Left kidney (tissue), 2 donors: ENCODE results near the gene C2orf81. TPM values are rescaled to one million over a fixed set of nuclear protein-coding genes. Genes with fewer than 3 reads are reported as not detected.
"Not testable (repeated sequence)": the region's sequence is repeated elsewhere in the genome, so short reads cannot be mapped to it uniquely, and the experiment has no call there.

Experiments used
- DNase-seq: peaks from one replicate; pipeline ENCODE4 v3.0.0-alpha.2; 2013
- polyA plus RNA-seq: library from polyadenylated mRNA; unstranded; fragments of 120-200 nt; gene quantifications from one replicate; pipeline ENCODE4 v1.2.1, GENCODE V29; 2013; ENCODE audit not compliant: insufficient read length

The C2orf81 gene
- polyA plus RNA-seq, 1 donor: 5.5 TPM

DNA sequence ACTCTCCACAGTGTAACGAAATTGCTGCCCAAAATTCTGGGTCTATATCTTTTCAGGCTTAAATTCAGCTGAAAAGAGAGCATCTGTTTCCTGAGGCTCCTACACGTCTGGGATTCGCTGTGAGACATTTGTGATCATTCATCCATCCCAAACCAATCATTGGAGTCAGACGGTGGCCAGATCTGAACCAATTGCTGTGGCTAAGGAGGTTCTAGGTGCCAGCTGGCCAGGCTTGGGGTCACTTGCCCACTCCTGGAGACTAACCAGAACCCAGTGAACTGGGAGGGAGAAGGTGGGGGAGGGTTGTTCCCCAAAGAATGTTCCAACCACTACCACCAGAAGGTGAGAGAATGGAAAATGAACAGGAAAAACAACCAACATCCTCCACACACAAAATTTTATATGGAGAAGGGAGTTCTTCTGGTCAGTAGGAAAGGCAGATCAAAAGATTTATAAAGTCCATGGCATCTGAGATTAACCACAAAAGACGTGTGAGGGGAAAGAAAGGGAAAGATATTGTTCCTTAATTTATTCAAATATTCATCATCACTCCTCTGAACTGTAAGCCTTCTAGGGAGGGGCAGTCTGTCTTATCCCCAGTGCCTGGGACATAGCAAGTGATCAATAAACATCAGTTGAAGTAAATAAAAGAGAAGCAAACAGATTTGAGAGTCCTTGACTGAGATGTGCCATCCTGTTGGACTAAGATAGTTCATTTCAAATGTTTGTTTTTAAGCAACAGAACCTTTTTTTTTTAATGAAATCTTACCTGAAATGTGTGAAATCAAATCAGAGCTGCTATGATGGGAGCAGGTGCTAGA, 23.3 kb upstream of the C2orf81 start:
- no peak for DNase-seq

DNA sequence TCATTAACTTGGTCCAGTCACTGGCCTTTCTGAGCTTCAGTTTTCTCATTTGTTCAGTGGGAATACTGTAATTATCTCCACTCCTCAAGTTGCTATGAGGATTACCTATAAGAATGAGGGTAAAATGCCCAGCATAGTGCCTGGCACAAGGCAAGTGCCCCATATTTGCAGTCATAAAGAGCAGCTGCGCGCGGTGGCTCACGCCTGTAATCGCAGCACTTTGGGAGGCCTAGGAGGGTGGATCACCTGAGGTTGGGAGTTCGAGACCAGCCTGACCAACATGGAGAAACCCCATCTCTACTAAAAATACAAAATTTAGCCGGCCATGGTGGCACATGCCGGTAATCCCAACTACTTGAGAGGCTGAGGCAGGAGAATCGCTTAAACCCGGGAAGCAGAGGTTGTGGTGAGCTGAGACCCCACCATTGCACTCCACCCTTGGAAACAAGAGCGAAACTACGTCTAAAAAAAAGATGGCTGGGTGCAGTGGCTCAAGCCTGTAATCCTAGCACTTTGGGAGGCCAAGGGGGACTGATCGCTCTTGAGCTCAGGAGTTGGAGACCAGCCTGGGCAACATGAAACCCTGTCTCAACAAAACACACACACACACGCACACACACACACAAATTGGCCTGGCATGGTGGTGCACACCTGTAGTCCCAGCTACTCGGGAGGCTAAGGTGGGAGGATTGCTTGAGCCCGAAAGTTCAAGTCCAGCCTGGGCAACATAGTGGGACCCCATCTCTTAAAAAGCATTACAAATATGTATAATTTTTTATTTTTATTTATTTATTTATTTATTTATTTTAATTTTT, 21.3 kb upstream of the C2orf81 start:
- DNase-seq: not testable (repeated sequence)

DNA sequence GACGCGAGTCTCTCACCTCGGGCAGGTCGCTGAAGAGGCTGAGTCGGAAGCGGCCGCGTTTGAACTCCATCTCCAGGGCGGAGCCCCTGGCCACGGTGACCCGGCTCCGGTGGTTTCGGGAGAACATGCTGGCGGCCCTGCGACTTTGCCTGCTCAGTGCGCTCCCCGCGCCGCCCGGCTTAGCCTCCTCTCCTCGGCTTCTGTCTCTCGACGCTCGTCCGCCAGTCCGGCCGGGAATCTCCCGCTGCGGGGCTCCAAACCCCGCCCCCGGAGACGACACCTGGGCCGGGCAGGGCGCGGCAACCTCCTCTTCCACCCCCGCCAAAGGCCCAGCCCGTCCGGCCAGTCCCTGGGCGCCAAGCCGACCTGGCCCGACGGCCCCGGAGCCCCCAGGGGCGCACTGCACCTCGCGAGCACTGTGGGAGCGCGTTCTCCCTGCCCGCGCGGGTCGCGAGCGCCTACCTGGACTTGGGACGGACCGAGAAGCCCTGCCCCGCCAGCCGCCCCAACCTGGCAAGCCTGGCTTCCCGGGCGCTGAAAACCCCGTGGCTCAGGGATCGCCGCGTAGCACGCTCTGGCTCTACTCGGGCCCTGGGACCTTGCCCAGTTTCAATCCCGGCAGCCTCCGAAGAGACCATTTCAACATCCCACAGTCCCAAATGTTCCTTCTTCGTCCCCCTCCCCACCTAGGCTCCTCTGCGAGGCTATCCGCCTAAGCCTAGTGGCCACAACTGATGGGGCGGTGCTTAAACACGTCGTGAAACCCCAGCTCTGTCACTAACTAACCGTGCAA, 20.5 kb upstream of the C2orf81 start, which contains the start of gene RTKN:
RTKN (minus strand) TSS at position 248 of the 793 bp plus-strand sequence; CDS start at position 127, 121 bp downstream.
- peak; percentile 53 for DNase-seq

DNA sequence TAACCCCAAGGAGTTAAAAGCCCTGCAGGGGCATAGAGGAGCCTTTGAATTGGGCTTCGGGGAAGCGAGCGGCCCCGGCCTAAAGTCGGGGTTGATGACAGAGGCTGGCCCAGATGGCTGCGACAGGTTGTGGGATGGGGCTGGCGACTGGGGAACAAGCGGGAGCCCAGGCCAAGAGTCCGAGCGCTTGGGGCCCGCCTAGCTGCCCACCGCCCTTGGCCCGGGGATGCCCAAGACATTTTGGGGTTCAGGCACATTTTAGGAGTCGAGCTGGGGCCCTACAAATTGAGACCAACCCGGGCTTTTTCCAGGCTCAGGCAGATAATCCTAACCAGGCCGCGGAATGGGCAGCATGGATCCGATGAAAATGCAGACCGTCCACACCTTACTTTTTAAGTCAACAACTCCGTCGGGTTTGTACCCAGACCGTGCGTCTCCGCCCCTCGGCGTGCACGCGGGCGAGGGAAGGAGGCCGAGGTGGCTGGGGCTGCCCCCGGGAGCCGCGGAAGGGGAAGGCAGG, 19.8 kb upstream of the C2orf81 start:
- no peak for DNase-seq

DNA sequence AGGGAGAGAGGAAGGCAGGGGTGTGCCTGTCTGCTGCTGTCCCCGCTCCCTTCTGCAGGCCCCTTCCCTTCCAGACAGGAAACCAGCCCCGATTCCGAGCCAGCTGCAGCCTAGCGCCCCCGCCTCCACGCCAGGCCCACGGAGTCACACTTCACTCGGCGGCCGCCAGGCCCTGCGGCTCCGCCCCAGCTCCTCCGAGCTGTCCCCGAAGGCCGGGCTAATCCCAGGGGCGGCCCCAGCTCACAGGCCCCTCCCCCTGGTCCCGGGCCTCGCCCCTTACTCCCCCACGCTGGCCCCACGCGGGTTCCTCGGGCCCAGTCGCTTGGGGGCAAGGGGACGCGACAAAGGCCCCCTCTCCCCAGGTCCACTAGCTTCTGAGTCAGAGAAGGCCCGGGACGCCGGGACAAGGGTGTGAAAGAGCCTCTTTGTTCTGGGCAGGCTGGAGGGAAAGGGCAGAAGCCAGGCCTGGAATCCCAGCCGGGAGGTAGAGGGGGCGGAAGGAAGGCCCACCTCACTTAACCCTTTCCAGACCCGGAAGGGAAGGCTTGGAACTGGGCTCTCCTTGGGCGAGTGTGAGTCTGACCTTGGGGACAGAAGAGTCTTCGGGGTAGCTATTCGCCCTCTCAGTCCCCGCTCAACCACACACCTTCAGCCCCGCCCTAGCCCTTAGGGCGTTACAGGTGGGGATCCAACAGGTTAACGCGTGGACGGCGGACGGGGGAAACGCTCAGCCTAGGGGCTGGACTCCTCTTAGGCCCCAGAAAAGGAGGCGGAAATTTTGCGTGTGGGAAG, 19.2 kb upstream of the C2orf81 start:
- peak; percentile 91 for DNase-seq

DNA sequence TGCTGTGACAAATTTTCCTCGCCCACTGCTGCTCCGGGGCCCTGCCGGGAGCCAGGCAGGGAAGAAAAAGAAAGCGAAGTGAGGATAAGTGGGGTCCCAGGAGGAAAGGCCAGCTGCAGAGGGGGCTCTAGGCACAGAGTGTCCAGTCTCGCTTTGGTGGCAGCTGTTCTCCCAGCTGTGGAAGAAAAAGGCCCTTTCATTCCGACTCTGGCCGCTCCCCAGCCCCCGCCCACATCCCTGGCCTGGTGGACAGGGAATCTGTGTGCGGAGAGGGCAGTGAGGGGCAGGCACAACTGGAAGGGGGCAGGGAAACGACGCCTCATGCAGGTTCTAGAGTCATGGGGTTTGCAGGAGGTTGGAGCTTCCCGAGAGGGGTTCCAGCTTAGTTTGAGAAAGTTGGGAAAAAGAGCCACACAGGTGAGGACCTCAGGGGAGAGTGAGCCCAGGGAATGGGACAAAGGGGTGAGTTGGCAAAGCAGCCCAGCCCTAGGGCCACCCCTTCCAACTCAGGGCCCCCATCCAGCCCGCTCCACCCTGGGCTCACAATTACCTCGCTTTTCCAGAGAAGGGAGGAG, 18.5 kb upstream of the C2orf81 start:
- peak; percentile 50 for DNase-seq

DNA sequence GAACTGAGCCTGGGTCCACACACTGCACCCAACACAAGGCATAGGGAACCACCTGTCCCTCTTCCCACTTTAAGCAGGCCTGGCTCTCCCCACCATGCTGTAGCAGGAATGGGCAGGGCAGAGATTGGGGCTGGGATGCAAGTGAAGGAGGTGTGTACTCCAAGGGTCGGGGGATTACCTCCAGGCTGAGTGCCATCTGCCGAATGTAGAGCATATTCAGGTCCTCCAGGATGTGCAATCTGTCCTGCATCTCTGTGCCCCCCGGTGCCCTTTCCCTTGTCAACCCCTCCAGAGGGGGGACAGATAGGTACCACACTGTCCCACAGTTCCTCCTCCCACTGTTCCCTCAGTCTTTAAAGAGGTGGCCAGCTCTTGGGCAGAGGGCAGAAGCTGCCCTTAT, 18.0 kb upstream of the C2orf81 start:
- no peak for DNase-seq

DNA sequence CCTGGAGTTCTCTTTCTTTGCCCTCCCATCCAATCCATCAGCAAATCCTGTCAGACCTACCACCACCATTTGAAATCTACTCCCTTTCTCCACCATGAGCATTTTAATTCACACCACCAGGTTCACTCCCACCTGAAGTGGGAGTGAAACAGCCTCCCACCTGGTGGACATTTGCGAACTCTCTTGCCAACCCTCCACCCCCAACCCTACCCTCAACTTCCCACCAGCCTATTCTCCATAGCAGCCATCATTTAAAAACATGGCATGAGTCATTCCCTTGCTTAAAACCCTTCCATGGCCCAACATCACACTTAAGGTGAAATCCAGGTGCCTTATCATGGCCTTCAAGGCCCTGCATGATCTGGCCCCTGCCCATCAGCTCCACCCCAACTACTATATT, 16.8 kb upstream of the C2orf81 start:
- no peak for DNase-seq

DNA sequence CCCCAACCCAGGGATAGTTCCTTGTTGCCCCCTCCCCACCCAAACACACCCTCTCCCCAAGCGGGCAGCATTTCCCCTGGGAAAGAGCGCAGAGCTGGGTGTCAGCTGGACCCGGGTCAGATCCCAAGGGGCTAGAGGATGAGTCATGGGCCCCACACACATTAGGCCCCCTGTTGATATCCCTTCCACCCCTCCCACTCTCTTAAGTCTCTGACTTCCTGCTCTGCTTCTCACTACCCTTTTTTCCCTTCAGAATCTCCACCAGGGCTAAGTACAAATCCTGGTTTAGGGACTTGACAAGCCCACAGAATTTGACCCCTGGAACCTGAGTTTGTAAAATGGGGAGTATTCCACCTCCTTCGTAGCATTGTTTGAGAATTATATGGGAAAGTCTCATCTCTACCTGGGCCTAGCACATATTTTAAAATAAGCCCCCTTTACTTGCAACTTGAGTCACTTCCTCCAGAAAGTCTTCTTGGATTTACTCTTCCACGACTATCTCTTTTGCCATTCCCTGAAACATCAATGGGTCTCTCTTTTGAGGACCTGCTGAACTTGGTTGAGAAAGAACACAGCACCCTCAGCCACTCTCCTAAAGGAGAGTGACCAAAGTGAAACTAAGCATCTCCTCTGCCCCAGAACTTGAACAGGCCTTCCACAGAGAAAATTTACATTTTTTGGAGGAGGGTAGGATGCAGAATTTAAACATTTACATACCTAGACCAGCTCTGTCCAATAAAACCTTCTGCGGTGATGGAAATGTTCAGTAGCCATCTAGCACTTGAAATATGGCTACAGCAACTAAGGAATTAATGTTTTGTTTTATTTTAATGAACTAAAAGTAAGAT, 15.7 kb upstream of the C2orf81 start:
- no peak for DNase-seq

DNA sequence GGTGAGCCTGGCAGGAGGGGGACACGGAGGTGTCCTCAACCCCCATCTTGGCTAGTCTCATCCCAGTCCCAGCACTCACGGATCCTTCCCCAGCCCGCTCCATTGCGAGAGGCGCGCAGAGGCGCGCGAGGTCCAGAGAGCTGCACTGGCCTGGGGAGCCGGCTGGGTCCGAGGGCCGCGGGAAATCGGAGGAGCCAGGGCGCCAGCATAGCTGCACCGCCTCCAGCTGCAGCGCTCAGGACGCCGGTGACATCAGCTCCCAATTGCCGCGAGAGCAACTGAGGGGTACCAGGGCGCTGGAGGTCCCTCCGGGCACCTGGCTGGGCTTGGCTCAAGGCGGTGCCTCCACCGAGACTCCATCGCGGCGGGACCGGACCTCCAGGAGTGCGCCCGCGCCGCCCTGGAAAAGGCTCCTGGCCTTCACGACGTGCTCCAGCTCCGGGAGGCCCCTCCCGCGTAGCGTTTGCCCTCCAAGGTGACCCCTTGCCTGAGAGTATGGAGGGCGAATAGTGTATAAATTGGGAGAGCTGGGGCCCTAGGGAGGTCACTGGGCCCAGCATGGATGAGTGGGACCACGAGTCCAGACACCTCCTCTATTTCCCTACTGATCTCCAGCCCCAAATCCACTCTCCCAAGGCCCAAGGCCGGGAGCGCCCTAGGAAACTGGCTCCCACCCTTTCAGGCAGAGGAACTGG, 14.8 kb upstream of the C2orf81 start:
- DNase-seq: no peak

DNA sequence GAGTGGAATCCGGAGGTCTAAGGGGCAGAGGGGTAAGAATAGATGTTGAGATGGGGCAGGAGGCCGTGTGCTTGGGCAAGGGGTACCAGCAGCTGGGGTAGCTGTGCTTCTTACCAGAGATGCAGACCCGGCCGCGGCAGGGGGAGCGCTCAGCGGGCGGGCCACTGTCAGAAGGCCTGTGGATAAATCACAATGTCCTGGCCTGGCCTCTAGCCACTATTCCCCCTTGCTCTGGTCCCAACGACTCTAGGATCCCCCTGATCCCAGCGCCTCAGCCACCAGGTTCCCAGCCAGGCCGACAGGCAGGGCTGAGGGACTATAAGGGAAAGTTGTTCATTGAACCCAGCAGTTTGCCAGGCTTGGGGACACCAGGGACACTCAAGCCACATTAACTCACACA, 9.1 kb upstream of the C2orf81 start:
- DNase-seq: no peak

DNA sequence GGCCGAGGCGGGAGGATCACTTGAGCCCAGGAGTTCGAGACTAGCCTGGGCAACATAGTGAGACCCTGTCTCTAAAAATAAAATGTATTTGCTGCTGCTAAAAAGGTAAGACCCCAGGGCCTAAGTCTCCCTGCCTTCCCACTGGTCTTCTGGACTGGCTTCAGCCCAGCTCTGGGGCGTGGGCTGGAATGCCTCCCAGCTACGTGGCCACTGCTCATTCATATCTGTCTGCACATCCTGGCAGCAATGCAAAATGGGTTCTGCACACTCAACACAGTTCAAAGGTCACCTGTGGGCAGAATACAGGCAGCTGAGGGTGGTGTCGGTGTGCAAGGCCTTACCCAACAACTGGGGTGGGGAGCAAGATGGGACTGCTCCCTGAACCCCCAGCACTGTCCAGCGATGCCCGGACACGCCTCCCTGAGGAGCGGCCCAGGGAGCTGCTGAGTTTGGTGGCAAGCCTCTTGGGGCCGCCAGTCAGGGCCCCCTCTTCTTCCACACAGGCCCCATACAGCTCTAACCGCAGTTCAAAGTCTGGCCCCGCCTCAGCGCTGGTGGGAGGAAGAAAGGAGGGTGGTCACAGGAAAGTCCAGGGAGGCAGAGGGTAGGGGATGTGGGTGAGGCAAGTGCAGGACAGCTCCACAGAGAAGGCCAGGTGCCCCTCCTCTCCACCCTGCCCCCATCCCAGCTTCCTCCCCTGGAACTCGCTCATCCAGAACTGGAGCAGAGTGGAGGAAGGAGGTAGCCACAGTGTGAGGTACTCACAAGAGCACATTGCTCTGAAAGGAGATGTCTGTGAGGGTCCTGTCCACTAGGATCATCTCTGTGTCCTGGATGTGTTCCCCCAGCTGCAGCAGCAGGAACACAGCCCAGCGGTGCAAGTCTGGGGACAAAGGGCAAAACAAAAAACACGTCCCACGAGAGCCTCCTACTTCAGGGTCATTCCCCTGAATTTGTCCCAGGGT, 8.3 kb upstream of the C2orf81 start:
- no peak for DNase-seq

DNA sequence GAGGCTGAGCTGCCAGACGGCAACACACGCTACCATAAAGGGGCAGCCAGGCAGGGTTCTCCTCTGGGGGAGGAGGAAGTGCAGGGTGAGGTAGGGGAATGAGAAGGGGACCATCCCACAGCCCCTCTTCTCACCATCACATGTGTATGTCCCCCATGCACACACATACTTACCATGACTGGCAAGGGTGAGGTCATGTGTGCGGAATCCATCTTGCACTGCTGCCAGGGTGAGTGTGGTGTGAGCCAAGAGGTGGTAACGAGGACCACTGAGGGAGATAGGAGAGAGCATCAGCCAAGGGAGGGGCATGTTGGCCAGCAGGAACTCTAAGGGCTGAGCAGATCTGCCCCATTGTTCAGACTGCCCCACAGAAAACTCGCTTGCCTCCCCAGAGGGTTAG, 7.3 kb upstream of the C2orf81 start:
- no peak for DNase-seq

DNA sequence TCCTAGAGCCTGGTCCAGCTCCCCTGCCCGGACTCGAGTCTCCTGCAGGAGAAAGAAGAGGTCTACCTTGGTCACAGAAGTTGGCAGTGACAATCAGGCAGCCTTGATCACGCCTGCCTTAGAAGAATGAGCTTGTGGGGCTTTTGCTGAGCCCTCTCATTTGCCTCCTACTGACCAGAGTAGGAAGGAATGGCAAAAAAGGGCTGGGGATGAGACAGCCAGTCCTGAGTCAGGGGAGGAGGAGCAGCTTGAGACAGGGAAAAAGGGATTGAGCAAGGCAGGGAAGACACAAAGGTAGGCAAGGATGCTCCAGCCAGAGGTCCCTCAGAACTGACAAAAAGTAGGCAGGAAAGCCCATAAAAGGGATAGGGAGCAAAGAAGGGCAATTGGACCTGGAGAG, 6.1 kb upstream of the C2orf81 start:
- DNase-seq: no peak

DNA sequence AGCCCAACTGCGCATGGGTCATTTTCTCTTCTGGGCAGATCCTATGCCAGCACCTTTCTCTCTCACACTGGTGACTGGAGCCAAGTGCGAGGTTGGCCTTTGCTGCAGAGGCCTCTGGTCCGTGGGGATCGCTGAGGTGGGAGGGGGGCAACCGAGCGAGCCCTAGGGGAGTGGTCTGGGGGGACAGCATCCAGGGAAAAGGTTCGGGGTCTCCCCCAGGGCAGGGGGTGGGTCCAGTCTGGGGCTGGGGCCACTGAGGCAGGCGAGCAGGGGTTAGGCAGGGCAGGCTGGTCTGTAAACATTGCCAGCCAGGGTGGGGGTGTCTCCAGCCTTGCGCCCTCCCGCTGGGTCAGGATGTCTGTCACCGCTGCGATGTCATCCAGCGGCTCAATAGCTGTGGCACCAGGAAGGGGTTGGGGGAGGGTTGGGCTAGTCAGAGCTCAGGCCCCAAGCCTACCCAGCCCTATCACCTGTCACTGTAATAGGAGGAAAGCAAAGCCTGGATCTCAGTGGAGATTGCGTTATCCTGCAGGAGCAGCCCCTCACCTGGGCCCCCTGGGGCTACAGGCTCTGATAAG, 4.9 kb upstream of the C2orf81 start:
- no peak for DNase-seq

DNA sequence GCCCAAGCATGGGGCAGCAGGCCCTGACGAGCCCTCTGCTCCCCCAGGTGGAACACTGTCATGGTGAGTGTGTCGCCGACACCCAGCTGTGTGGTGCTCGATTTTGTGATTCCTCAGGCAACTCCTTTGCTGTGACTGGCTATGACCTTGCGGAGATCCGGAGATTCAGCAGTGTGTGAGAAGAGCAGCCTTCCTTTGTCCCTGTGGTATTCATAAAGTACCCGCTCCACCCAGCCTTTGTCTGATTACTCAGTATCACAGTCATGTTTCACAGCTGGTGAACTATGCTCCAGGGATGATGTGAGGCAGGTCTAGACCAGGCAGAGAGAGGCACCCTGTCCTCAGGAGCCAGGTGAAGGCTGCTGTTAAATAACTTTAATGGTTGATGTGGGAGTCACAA, 4.1 kb upstream of the C2orf81 start:
- no peak for DNase-seq

DNA sequence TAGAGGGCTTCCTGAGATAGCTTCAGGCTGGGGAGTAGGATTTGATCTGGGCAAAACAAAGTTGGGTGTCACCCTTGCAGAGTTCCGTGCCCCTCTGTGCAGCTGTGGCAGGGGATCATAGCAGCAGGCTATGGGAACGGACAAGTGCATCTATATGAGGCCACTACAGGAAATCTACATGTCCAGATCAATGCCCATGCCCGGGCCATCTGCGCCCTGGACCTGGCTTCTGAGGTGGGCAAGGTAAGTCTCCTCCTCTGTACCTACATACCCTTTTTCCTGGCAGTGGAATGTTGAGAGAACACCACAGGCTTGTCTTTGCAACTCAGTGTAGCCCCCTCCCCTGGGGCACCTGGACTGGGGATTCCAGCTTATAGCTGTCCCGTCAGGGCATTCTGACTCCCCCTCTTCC, 3.6 kb upstream of the C2orf81 start:
- DNase-seq: no peak
